Measurements from ENCODE around the gene POU4F1. TPM values are rescaled to one million over a fixed set of nuclear protein-coding genes. Genes with fewer than 3 reads are reported as not detected.

Gene POU4F1
- total and polyA plus RNA-seq, 2 of the 13 experiments (the other 11 are each of a cell fraction or from before 2014, with no cell fraction given), result 1.0 to 1.1 TPM

- TF ChIP-seq ZXDC (CRISPR knock-in tag; IDR thresholded peaks at IDR 0.05) (no peak), GPBP1L1 (CRISPR knock-in tag; IDR thresholded peaks at IDR 0.05) (no peak)
Measured at GRCh38 chr13:78595495-78596398, 7.6 kb downstream of the POU4F1 start (continued).

GRCh38 chr13:78594456-78594975 is 8.8 kb downstream of the POU4F1 start:
- Histone ChIP-seq H3K27me3 (ENCODE audit: control insufficient read depth in 1 of 2, insufficient read depth in 2 of 2, low read length in 2 of 2) (peaks cover 0 to 41% of the 10 kb centered on the region in 2 experiments; a peak in 2 of 5 replicates), H3K9ac (ENCODE audit: insufficient read depth, low read depth, low read length) (no peak overlapping the region), H3K79me2 (ENCODE audit: insufficient read depth, low read length) (no peaks in the 10 kb centered on the region), H3K4me2 (ENCODE audit: low read depth, low read length) (no peak overlapping the region), H4K20me1 (ENCODE audit: insufficient read depth, low read length) (no peaks in the 10 kb centered on the region), H3K4me1 (ENCODE audit: insufficient read depth, low read length) (peaks cover 6% of the 10 kb centered on the region; the same call in 1 of the 2 replicates), H3K9me3 (ENCODE audit: low read length) (no peaks in the 10 kb centered on the region), H3K36me3 (replicated peaks in 1 of 2; ENCODE audit: control insufficient read depth in 1 of 2, insufficient read depth in 2 of 2, low read length in 2 of 2) (no peaks in the 10 kb centered on the region), H3K27ac (ENCODE audit: extremely low read length, insufficient read depth, low read length) (no peak overlapping the region), H2AFZ (ENCODE audit: low read length) (no peak overlapping the region), H3K4me3 (replicated peaks in 1 of 3; ENCODE audit: insufficient read depth in 1 of 3, low read depth in 2 of 3, low read length in 3 of 3) (no peak overlapping the region)
- intact Hi-C loops (cut with micrococcal nuclease; ENCODE audit: unreplicated experiment), result no loop called here
- WGBS (ENCODE audit: low lambda C conversion rate), result 11% methylated on average over 8 of the region's 8 CpGs
- CTCF ChIA-PET (ENCODE audit: low intra/inter-chr PET ratio, low total read pairs), result no interaction called here
- TF ChIP-seq ZNF350 (CRISPR knock-in tag; IDR thresholded peaks at IDR 0.05; ENCODE audit: borderline replicate concordance, low read depth), result no peak
- no peak for TF ChIP-seq KDM1A (CRISPR knock-in tag; IDR thresholded peaks at IDR 0.05)
- no peak for TF ChIP-seq ZNF737 (CRISPR knock-in tag; IDR thresholded peaks at IDR 0.05; ENCODE audit: borderline replicate concordance)
- no peak for TF ChIP-seq ETV5 (CRISPR knock-in tag; IDR thresholded peaks at IDR 0.05; ENCODE audit: borderline replicate concordance)
- TF ChIP-seq BATF2 (CRISPR knock-in tag; IDR thresholded peaks at IDR 0.05), result no peak
- no peak for TF ChIP-seq HINFP (CRISPR knock-in tag; IDR thresholded peaks at IDR 0.05; ENCODE audit: low read depth)
- no peak for DNase-seq (ENCODE audit: low spot score)
- in situ Hi-C loops (cut with HindIII; ENCODE audit: extremely low pct_ligation_motif_present, low pct_unique_long_range_greater_than_20kb), result no loop called here
- no peak for FAIRE-seq
- no TSS peak for BruUV-seq (replicated peaks)
- POLR2A ChIA-PET, result no interaction called here
- ATAC-seq, result no peak
